ENCODE data around the gene ARRDC4. TPM values are rescaled to one million over a fixed set of nuclear protein-coding genes. Genes with fewer than 3 reads are reported as not detected.
A peak's percentile ranks its signal among the peaks of the same experiment; 100 is the strongest.

ARRDC4 gene
- total and polyA plus RNA-seq, 2 experiments from 2014 or later = 16.9 to 35.3 TPM

DNA sequence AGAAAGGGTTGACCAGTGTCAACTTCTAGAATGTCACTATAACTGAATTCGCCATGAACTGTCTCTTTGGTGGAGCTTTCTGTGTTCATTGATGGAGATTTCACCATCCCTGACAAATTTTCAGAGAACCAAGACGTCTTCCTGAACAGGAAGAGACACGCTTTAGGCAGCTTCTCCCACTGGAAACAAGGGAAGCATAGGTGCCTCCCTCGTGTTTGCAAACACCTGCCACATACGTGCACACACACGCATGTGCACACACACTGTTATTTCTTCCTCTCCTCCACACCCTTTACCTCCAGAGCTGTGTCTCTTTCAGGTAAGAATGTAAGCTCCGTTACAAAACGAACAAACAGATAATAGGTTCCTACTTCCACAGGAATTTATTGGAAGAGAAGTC lies 15.6 kb downstream of the ARRDC4 start:
- no peak overlapping the region for H3K4me3 ChIP-seq
- H3K4me1 ChIP-seq (ENCODE audit: insufficient read depth) = peaks cover 10% of the 10 kb centered on the region
- H3K27me3 ChIP-seq = no peaks in the 10 kb centered on the region
- TF ChIP-seq, protein P1, sequence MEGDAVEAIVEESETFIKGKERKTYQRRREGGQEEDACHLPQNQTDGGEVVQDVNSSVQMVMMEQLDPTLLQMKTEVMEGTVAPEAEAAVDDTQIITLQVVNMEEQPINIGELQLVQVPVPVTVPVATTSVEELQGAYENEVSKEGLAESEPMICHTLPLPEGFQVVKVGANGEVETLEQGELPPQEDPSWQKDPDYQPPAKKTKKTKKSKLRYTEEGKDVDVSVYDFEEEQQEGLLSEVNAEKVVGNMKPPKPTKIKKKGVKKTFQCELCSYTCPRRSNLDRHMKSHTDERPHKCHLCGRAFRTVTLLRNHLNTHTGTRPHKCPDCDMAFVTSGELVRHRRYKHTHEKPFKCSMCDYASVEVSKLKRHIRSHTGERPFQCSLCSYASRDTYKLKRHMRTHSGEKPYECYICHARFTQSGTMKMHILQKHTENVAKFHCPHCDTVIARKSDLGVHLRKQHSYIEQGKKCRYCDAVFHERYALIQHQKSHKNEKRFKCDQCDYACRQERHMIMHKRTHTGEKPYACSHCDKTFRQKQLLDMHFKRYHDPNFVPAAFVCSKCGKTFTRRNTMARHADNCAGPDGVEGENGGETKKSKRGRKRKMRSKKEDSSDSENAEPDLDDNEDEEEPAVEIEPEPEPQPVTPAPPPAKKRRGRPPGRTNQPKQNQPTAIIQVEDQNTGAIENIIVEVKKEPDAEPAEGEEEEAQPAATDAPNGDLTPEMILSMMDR (IDR thresholded peaks at IDR 0.05; ENCODE audit: poor library complexity) = no peak
- TF ChIP-seq EZH2 (IDR thresholded peaks at IDR 0.05; ENCODE audit: borderline replicate concordance) (no peak), EZH2phosphoT487 (IDR thresholded peaks at IDR 0.05; ENCODE audit: low read depth, severe bottlenecking, unreplicated experiment) (no peak)
- no peak overlapping the region for H2AFZ ChIP-seq
- no peaks in the 10 kb centered on the region for H3K9me3 ChIP-seq (ENCODE audit: low read depth)
- H3K36me3 ChIP-seq (replicated peaks; ENCODE audit: insufficient read depth, low read depth) = no peaks in the 10 kb centered on the region
- DNase-seq (ENCODE audit: low spot score) = no peak
- no peaks in the 10 kb centered on the region for H4K20me1 ChIP-seq (ENCODE audit: insufficient read depth, poor library complexity, severe bottlenecking)
- H3K9me2 ChIP-seq (replicated peaks; ENCODE audit: insufficient read depth) = no peaks in the 10 kb centered on the region
- WGBS (ENCODE audit: low lambda C conversion rate, missing lambda C conversion rate) = 86% methylated on average over 8 of the region's 8 CpGs
- H3K79me2 ChIP-seq = no peaks in the 10 kb centered on the region
- H3K27ac ChIP-seq = no peak overlapping the region
- no peak overlapping the region for H3K4me2 ChIP-seq

DNA sequence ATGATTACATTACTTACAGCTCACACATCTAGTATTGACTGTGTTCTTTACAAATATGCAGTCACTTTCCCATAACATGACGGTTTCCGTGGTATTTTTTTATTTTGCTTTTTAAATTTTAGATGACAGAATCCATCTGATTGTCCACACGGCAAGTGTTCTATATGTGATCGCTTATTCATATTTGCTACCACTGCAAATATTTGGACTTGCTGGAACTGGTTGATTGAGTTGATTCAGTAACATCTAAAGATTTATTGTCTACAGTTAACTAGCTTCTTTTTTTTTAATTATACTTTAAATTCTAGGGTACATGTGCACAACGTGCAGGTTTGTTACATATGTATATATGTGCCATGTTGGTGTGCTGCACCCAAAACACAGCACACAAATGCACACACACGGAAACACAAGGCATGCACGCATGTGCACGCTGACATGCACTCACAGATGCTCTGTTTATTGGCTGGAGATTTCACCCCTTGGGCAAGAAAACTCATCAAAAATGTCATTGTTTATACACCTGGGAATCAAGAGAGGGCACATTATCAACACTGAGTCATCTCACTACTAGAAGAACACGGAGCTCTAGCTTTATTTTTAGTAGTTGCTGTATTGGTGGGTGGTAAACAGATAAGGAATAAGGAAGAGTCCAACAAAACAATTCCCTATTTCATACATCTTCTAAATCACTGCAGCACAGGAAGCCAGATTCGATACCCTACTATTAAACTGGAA lies 16.4 kb downstream of the ARRDC4 start:
- Histone ChIP-seq H3K79me2 (no peaks in the 10 kb centered on the region), H3K27me3 (no peaks in the 10 kb centered on the region), H3K4me2 (no peak overlapping the region), H3K4me3 (no peak overlapping the region), H2AFZ (no peak overlapping the region), H3K27ac (no peak overlapping the region), H3K9me2 (replicated peaks; ENCODE audit: insufficient read depth) (no peaks in the 10 kb centered on the region), H3K4me1 (ENCODE audit: insufficient read depth) (peaks cover 10% of the 10 kb centered on the region), H4K20me1 (ENCODE audit: insufficient read depth, poor library complexity, severe bottlenecking) (no peaks in the 10 kb centered on the region), H3K36me3 (replicated peaks; ENCODE audit: insufficient read depth, low read depth) (no peaks in the 10 kb centered on the region), H3K9me3 (ENCODE audit: low read depth) (no peaks in the 10 kb centered on the region)
- no peak for DNase-seq (ENCODE audit: low spot score)
- TF ChIP-seq EZH2phosphoT487 (IDR thresholded peaks at IDR 0.05; ENCODE audit: low read depth, severe bottlenecking, unreplicated experiment) = no peak
- no peak for TF ChIP-seq EZH2 (IDR thresholded peaks at IDR 0.05; ENCODE audit: borderline replicate concordance)
- WGBS (ENCODE audit: low lambda C conversion rate, missing lambda C conversion rate) = 88% methylated on average over 10 of the region's 10 CpGs

GRCh38 chr15:97977734-97978133 lies 17.2 kb downstream of the ARRDC4 start:
- H3K9me2 ChIP-seq (replicated peaks; ENCODE audit: insufficient read depth) = no peaks in the 10 kb centered on the region
- no peaks in the 10 kb centered on the region for H3K79me2 ChIP-seq
- no peaks in the 10 kb centered on the region for H3K27me3 ChIP-seq
- no peak overlapping the region for H3K27ac ChIP-seq
- no peak overlapping the region for H2AFZ ChIP-seq
- peaks cover 10% of the 10 kb centered on the region for H3K4me1 ChIP-seq (ENCODE audit: insufficient read depth)
- H3K4me2 ChIP-seq = no peak overlapping the region
- H3K36me3 ChIP-seq (replicated peaks; ENCODE audit: insufficient read depth, low read depth) = no peaks in the 10 kb centered on the region
- DNase-seq (ENCODE audit: low spot score) = no peak
- H3K4me3 ChIP-seq = no peak overlapping the region
- H3K9me3 ChIP-seq (ENCODE audit: low read depth) = no peaks in the 10 kb centered on the region
- TF ChIP-seq EZH2phosphoT487 (IDR thresholded peaks at IDR 0.05; ENCODE audit: low read depth, severe bottlenecking, unreplicated experiment) (no peak), EZH2 (IDR thresholded peaks at IDR 0.05; ENCODE audit: borderline replicate concordance) (no peak)
- TF ChIP-seq, protein P1 (IDR thresholded peaks at IDR 0.05; ENCODE audit: poor library complexity) = no peak
- WGBS (ENCODE audit: low lambda C conversion rate, missing lambda C conversion rate) = 71% methylated on average over 8 of the region's 8 CpGs
- H4K20me1 ChIP-seq (ENCODE audit: insufficient read depth, poor library complexity, severe bottlenecking) = no peaks in the 10 kb centered on the region

DNA sequence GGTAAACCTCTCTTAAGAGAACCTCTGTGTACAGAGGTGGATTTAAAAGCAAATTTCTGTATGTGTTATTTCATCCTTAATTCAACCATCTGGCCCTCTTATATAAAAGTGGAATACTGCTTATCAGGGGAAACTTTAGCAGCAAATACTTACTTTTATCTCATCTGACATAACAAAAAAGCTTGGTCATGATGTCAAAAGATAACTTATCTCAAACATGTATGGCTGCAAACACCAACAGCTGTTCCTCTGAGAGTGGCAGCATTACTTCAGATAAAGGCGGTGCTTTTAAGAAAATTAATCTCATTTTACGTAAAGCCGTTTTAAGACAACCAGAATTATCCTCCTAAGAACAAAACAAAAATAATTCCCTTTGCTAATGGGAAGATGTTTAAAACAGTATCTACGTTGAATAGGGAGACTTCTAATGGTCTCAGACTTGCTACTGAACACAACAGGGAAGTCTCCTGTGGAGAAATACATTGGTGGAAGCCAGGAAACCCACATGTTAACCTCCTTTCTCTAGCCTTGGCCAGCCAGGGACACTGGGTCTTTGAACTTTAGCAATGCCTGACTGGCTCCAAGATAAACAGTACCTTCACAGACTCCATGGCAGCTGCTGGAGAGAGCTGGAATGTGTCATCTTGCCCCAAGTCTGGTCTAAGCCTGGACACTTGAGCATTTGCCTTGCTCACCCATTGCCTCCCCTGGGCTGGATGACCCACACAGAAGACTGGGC lies 18.1 kb downstream of the ARRDC4 start:
- TF ChIP-seq, protein P1 (IDR thresholded peaks at IDR 0.05; ENCODE audit: poor library complexity) = no peak
- TF ChIP-seq EZH2 (IDR thresholded peaks at IDR 0.05; ENCODE audit: borderline replicate concordance) (no peak), EZH2phosphoT487 (IDR thresholded peaks at IDR 0.05; ENCODE audit: low read depth, severe bottlenecking, unreplicated experiment) (no peak)
- Histone ChIP-seq H3K9me3 (ENCODE audit: low read depth) (no peaks in the 10 kb centered on the region), H3K36me3 (replicated peaks; ENCODE audit: insufficient read depth, low read depth) (no peaks in the 10 kb centered on the region), H3K9me2 (replicated peaks; ENCODE audit: insufficient read depth) (no peaks in the 10 kb centered on the region), H3K4me2 (no peak overlapping the region), H3K27me3 (no peaks in the 10 kb centered on the region), H3K4me3 (no peak overlapping the region), H2AFZ (no peak overlapping the region), H4K20me1 (ENCODE audit: insufficient read depth, poor library complexity, severe bottlenecking) (no peaks in the 10 kb centered on the region), H3K27ac (peak overlapping the region; percentile 14), H3K79me2 (no peaks in the 10 kb centered on the region), H3K4me1 (ENCODE audit: insufficient read depth) (peaks cover 10% of the 10 kb centered on the region)
- 37% methylated on average over 4 of the region's 4 CpGs for WGBS (ENCODE audit: low lambda C conversion rate, missing lambda C conversion rate)
- peak; percentile 42 for DNase-seq (ENCODE audit: low spot score)

Data from hepatocyte (in vitro differentiated cells).